ENCODE results near the gene HSPB1.
A peak's percentile ranks its signal among the peaks of the same experiment; 100 is the strongest.
"Not testable (repeated sequence)": the region's sequence is repeated elsewhere in the genome, so short reads cannot be mapped to it uniquely, and the experiment has no call there.

Gene HSPB1

GRCh38 chr7:76309341-76310101 lies 7.0 kb downstream of the HSPB1 start:
- DNase-seq: not testable (repeated sequence)

DNA sequence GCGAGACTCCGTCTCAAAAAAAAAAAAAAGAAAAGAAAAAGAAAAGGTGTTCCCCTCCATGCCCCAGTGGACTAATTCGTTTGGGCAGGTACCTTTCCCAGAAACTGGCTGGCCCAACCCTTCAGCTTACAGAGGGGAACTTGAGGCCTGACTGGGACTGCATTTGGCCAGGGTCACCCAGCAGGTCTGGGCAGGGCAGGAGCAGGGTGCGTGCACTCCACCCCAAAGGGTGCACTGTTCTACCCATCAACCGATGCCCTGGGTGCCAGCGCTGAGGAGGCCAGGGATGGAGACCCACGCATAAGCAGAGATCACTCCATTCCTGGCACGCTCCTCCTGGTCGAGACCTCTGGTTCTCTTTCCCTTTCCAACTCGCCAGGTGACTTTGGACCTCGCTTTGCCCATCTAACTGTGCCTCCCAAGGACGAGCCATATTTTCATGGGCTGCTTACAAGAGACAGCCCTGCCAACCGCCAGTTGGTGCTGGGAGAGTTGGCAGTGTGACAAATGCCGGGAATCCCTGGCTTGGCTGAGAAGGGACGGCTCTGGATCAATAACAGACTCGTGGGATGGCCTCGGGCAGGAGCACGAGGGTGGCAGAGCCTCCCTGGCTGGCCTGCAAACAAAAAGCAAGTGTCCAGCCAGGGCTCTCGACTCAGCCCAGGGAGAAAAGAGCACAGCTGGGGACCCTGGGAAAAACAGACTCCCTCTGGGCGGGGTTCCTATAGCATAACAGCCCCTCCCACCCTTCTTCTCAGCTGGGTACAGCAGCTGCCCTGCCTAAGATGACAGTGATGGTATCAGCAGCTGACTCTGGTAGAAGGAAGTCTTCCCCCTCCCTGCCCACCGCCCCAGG lies 7.9 kb downstream of the HSPB1 start:
- DNase-seq: no peak

DNA sequence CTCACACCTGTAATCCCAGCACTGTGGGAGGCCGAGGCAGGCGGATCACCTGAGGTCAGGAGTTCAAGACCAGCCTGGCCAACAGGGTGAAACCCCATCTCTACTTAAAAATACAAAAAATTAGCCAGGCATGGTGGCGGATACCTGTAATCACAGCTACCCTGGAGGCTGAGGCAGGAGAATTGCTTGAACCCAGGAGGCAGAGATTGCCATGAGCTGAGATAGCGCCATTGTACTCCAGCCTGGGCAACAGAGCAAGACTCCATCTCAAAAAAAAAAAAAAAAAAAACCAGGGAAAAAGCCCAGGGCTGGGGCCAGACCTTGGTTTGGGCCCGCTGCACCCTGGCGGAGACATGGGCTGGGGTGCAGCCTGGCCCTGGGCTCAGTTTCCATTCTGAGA lies 9.4 kb downstream of the HSPB1 start:
- DNase-seq: not testable (repeated sequence)

DNA sequence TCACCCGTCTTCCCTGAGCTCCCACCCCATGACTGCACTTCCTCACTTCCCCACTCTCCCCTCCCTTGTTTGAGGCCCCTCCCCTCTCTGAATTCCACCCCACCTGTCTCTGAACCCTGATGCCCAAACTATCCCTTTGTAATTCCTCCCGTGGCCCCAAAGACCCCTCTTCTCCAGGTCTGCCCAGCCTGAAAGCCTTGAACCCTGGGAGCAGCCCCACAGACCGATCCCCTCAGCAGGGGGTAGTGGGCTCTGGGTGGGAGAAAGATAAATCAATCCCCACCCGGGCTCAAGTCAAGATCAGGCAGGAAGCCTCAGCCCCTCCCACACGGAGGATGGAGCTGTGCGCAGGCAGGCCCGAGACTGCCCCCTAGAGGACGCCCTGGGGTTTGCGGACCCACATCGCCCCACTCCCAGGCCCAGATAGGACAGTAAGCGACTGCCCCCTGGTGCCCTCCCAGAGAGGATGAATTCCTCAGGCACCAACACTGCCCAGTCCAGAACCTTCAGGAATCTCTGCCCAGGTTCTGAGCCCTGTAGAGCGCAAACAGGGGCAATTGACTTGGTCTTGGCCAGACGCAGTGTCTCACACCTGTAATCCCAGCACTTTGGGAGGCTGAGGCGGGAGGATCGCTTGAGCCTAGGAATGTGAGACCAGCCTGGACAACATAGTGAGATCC lies 11.7 kb downstream of the HSPB1 start:
- DNase-seq: peak; percentile 98

- DNase-seq: not testable (repeated sequence)
These were observed 12.3 kb downstream of the HSPB1 start for GRCh38 chr7:76314740-76315139.

DNA sequence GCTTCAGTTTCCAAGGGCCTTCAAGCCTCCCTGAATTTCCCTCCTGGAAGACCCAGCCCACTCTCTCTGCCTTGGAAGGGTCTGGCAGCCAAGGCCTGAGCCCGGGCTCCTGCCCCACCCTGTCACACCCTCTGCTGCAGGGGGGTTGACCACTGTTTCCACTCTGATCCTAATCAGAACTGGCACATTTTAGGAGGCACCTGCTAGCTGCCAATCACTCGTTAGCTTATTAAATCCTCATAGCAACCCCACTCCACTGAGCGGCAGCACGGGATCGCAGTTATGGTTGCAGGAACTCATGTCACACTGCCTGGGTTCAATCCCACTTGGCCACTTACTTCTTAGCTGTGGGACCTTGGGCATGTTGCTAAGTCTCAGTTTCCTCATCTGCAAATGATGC lies 12.9 kb downstream of the HSPB1 start:
- DNase-seq: no peak

- no peak for DNase-seq
These were observed 14.7 kb downstream of the HSPB1 start for GRCh38 chr7:76316984-76317781.

DNA sequence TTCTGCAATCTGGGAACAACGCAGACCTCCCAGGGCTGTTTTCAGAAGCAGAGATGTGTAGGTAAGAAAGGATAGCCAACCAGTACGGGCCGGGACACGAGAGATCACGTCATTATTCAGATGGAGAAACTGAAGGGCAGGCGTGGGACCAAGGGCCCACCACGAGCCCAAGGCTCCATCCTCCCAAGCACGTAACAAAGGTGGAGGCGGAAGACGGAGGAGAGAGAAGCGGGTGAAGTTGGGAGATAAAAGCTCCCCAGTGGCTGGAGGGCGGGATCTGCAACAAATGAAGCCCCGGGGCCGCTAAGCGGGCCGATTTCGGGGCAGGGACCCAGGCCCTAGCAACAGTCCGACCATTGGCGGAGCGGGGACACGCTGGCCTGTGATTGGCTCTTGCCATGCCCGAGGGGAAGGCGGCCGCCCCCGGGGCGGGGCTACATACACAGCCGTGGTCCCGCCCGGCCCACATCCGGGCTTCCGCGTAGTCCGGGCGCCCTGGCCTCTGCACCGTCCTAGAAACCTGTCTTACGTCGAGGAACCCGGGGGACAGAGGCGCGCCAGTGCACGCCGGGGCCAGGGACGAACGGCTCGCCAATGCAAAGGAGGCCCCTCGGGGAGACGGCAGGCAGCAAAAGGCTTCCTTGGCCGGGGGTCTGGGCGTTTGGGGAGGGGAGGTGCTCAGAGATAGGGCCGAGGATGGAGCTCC lies 15.5 kb downstream of the HSPB1 start:
- peak; percentile 95 for DNase-seq

DNA sequence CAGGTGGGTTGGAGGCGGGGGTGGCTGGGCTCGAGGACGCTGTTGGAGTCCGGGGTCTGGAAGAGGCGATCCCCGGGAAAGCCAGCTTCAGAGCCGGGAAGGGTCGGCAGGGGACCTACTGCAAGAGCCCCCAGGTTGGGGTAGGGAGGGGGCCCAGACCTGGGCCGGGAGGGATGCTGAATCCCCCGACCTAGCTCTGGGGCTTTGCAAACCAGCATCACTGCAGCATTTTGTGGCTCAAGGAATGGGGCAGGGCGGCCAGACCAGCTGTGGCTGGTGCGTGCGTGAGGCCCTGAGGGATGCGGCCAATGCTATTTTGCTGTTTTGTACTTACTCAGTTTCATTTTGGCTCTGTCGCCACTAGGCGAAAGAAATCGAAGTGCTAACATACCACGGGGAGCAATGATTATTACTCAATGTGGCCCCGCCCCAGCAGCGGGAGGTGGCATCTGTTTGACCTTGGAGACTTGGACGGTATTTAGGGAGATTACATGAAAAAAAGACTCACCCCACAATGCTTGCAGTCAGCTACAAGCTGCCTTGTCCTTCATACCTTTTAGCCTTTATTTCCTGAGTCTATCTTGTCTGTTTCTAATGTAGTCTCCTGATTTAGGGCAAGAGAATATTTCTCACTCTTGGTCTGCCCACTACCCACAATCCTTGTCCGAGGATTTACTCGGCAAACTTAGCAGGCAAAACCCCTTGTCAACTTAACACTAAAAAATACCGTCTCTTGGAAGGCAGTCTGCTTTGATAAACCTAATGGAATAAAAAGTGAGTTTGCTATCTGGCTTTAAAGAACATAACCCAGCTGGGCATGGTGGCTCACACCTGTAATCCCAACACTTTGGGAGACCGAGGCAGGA lies 16.2 kb downstream of the HSPB1 start:
- DNase-seq: peak; percentile 68 to 71

GRCh38 chr7:76325092-76325491 lies 22.6 kb downstream of the HSPB1 start:
- no peak for DNase-seq

- no peak for DNase-seq
These were observed 23.3 kb downstream of the HSPB1 start for GRCh38 chr7:76325811-76326210.

DNA sequence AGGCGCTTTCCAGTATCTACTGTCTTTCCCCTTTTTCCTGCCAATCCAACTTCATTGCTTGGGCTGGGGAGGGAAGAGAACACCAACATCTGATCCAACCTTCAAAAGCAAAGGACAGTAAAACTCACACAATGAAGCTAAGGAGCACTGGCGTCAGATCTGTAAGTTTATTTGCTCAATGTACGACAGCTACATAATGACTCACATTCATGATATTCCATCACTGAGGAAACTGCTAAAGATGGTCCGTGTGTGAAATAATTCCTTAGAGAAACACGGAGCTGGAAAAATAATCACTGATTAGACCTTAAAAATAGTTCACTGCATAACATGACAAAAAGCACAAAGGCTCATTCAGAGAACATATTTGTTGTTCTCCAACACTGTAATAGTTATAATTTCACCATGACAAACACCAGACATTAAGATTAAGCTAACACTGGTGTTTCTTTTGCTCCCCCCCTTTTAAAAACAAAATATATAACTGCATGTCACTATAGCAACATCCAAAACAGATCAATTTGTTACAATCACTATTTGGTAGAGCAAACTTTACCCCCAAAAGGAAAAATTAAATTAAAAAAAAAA lies 24.3 kb downstream of the HSPB1 start:
- DNase-seq: no peak

DNA sequence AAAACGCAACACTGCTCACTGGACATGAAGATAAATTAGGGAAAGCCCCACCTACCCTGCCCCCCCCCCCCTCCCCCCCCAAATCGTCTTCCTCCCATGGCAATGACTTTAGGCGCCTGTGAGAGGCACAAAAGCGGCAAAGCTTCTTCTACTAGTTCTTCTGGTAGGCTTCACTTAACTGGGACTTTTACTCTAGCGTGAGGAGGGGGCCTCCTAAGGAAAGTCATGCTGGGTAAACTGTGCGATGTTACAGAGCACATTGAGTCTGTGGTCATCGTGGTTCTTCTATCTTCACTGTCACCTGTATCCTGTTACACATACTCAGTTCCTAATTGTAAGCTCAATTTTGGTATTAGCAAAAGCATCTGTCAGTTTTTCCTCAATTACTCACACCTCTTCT lies 25.1 kb downstream of the HSPB1 start:
- no peak for DNase-seq

- no peak for DNase-seq
These were observed 25.9 kb downstream of the HSPB1 start for GRCh38 chr7:76328389-76328788.

GRCh38 chr7:76329479-76329878 lies 27.0 kb downstream of the HSPB1 start:
- DNase-seq: no peak

GRCh38 chr7:76330261-76330660 lies 27.8 kb downstream of the HSPB1 start:
- DNase-seq: no peak

GRCh38 chr7:76330673-76331072 lies 28.2 kb downstream of the HSPB1 start:
- no peak for DNase-seq

DNA sequence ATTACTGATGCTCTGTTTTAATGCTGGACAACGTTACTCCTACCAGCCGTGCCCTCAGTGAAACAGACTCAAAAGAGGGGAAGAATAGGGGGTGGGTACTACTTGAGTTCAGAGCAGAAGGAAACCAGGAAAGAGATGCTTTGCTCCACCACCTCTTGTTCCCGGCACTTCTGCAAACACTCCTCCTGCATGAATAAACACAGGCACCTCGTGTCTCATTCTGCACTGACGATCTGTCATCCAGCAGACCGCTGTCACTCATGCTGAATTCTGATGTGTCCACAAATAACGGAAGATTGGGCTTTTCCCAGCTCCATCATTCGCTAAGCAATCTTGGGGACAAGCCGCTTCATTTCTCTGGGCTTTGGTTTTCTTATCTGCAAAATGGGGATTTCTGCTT lies 29.6 kb downstream of the HSPB1 start:
- no peak for DNase-seq

- no peak for DNase-seq
These were observed 31.1 kb downstream of the HSPB1 start for GRCh38 chr7:76333511-76334101.

DNA sequence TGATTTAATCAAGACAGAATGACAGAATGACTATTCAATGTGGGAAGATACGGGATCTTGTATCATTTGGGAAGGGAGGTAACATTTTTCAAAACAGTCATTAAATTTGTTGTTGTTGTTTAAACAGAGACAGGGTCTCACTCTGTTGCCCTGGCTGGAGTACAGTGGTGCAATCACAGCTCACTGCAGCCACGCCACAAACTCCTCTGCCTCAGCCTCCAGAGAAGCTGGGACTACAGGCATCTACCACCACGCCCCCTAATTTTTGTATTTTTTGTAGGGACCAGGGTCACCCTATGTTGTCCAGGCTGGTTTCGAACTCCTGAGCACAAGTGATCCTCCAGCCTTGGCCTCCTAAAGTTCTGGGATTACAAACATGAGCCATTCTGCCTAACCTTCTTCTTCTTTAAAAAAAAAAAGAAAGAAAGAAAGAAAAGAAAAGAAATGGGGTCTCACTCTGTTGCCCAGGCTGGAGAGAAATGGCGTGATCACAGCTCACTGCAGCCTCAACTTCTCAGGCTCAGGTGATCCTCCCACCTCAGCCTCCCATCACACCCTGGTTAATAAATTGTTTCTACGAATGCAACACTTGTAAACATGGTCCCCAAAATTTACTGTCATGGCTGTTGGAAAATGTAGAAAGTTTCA lies 32.0 kb downstream of the HSPB1 start:
- no peak for DNase-seq
